HG03095 (cell line): Measurements from ENCODE around the gene PTPRF.

Experiments used
- ATAC-seq: cut with Tn5 transposase; IDR thresholded peaks from one replicate; pipeline ENCODE4 v1.9.1; 2021; ENCODE audit warnings: moderate library complexity; ENCODE audit not compliant: unreplicated experiment

Gene PTPRF

GRCh38 chr1:43602990-43603389 lies 72.3 kb downstream of the PTPRF start:
- ATAC-seq, result no peak

DNA sequence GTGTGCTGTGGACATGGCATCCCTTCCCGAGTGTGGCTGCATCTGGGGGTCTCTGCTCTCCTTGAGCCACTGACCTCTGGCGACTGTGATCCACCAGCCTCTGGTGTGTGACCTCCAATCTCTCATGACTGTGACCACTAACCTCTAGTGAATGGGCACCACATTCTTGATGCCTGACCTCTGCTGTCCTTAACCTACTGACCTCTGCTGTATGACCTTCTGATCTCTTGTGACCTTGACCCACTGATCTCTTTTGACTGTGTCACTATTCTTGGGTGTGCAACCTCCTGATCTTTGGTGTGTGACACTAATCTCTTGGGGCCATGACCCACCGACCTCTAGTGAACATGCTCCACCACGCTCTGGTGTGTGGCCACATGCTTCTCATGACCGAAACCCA lies 73.5 kb downstream of the PTPRF start:
- ATAC-seq, result no peak

DNA sequence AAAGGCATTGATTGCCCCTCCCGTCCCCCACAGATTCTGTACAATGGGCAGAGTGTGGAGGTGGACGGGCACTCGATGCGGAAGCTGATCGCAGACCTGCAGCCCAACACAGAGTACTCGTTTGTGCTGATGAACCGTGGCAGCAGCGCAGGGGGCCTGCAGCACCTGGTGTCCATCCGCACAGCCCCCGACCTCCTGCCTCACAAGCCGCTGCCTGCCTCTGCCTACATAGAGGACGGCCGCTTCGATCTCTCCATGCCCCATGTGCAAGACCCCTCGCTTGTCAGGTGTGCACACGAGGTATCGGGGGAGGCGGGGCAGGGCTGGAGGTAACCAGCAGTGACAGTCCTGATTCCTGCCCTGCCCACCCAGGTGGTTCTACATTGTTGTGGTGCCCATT lies 74.5 kb downstream of the PTPRF start:
- no peak for ATAC-seq

DNA sequence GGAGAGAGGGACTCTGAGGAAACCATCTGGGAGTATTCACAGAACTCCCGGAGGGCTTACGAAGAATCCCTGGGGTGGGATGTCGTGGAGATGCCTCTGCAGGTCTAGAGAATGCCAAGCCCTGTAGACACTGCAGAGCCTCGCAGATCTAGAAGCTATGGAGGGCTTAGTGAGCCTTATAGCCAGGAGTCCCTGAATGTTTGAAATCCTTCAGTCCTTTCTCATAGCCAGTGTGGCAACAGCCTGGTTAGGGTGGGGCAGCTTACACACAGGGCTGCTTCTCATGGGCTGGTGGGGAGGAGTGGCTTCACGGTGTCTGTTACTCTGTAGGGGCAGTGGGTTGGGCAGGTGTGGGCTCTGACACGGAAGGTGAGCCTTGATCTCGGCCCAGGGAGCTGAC lies 75.1 kb downstream of the PTPRF start:
- no peak for ATAC-seq

- no peak for ATAC-seq
Observed at GRCh38 chr1:43606624-43607023, 75.9 kb downstream of the PTPRF start.

DNA sequence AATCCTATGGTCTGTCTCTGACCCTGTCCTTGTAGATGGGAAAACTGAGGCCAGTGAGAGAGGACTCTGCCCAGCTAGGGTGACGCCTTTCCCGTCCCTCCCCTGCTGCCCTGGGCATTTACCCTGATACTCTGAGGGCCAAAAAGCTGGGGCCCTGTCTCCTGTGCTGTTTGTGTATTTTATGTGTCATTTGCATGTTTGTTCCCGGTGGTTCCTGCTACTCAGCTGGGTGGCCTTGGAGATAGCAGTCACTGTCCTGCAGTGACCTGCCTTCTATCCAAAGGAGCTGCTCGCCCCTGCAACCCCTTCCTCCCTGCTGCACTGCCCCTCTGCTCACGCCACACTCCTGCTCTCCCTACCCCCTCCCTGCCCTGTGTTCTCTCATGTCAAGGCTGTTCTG lies 78.1 kb downstream of the PTPRF start:
- no peak for ATAC-seq

GRCh38 chr1:43610339-43610738 lies 79.7 kb downstream of the PTPRF start:
- no peak for ATAC-seq

- ATAC-seq, result no peak
Observed at GRCh38 chr1:43611950-43612349, 81.3 kb downstream of the PTPRF start.

DNA sequence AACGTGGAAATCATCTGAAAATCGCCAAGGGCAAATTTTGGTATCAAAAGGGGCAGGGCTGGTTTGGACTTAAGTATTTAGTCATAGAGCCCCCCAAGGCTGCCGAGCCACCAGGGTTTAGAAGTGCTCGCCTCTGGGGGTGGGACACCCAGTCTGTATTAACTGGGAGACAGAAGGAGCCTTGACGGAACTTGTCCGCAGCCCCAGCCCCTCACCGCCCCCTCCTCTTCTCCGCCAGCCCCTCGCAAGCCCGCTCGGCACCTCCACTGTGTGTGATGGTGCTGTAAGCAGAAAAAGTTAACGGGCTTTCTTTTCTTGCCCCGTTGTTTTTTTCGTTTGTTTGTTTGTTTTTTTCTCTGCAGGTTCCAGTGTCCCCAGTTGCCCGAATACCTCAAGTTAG lies 81.7 kb downstream of the PTPRF start:
- no peak for ATAC-seq

GRCh38 chr1:43613075-43613942 lies 82.6 kb downstream of the PTPRF start:
- no peak for ATAC-seq

- no peak for ATAC-seq
Observed at GRCh38 chr1:43614211-43614610, 83.5 kb downstream of the PTPRF start.

DNA sequence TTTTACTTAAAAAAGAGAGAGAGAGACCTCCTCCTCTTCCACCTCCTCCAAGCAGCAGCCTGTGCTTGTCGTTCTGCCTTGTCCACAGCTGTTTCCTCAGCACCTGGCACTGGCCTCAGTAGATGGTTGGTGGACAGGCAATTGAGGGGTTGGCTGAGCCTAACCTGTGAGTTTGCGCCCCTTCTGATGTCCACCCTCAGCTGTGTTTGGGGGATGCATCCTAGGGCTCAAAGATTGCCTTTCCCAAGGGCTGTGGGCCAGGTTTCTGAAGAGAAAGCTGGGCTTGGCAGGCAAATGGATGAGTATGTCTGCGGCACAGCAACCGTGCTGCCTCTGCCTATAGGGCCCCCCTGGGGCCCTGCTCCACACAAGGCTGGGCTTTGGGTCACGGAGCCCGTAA lies 84.2 kb downstream of the PTPRF start:
- ATAC-seq, result no peak

- no peak for ATAC-seq
Observed at GRCh38 chr1:43616383-43616782, 85.7 kb downstream of the PTPRF start.

DNA sequence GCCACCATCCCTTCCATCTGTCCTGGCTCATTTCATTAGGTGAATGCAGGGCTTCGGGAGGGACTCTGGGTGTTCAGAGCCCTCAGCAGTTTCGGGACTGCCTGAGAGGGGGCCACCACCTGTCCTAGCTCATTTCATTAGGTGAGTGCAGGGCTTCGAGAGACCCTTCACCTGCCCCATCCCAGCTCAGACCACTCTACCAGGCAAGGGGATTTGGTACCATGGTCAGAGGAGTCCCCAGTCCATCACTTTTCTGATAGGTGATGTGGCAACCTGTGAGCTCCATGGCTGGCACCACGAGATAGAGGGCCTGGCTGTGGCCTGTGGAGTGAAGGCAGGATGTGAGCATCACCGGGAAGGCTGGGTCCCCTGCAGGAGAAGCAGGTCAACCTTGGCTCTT lies 86.3 kb downstream of the PTPRF start:
- ATAC-seq, result no peak

GRCh38 chr1:43617668-43618067 lies 87.0 kb downstream of the PTPRF start:
- no peak for ATAC-seq

DNA sequence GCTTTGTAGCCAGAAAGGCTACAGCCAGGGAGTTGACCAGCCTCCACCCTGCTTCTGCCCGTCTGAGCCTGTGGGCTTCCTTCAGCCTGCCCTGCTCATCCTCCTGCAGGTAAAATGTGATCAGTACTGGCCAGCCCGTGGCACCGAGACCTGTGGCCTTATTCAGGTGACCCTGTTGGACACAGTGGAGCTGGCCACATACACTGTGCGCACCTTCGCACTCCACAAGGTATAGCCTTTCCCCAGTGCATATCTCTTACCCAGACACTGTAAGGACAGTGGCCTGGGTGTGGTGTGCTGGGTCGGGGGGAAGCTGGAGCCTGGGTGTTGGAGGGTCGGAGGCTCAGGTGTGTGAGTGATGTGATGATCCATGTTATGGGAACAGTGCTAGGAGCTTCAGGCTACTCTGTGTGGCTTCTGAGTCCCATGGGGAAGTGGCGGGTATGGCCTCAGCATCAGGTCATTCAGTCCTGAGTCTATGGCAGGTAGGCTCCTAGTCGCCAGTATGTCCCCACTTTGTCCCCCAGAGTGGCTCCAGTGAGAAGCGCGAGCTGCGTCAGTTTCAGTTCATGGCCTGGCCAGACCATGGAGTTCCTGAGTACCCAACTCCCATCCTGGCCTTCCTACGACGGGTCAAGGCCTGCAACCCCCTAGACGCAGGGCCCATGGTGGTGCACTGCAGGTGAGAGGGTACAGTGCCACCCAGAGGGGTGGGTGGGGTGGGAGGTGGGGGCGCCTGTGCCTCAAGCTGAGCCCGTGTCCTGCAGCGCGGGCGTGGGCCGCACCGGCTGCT lies 88.0 kb downstream of the PTPRF start:
- ATAC-seq, result no peak

DNA sequence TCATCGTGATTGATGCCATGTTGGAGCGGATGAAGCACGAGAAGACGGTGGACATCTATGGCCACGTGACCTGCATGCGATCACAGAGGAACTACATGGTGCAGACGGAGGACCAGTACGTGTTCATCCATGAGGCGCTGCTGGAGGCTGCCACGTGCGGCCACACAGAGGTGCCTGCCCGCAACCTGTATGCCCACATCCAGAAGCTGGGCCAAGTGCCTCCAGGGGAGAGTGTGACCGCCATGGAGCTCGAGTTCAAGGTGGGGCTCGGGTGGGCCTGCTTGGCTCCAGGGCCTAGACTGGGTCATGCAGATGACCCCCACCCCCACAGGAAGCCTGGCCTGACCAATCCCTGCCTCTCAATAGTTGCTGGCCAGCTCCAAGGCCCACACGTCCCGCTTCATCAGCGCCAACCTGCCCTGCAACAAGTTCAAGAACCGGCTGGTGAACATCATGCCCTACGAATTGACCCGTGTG lies 88.7 kb downstream of the PTPRF start:
- no peak for ATAC-seq

DNA sequence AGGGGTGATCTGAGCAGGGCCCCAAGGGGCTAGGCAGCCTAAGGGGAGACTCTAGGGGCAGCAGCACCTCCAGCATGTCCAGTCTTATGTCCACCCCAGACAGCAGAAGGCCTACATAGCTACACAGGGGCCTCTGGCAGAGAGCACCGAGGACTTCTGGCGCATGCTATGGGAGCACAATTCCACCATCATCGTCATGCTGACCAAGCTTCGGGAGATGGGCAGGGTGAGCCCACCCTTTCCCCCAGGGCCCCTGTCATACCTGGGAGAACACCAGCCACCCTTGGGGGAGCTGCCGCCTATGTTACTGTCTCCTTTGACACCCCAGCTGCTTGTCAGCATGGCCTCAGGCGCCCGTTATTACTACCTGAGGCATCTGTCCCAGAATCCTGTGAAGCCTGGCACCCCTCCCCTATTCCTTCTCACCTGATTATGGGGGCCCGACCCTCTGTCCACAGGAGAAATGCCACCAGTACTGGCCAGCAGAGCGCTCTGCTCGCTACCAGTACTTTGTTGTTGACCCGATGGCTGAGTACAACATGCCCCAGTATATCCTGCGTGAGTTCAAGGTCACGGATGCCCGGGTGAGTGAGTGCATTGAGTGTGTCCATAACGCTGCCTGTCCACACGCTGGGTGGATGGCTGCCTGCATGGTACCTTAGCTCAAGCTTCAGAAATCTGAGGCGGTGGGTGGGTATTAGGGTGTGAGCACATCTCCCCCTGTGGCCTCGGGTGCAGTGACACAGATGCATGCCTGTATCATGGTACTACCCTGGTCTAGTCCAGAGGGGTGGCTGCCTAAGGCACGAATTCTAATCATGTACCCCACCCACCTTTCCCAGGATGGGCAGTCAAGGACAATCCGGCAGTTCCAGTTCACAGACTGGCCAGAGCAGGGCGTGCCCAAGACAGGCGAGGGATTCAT lies 89.6 kb downstream of the PTPRF start:
- no peak for ATAC-seq

DNA sequence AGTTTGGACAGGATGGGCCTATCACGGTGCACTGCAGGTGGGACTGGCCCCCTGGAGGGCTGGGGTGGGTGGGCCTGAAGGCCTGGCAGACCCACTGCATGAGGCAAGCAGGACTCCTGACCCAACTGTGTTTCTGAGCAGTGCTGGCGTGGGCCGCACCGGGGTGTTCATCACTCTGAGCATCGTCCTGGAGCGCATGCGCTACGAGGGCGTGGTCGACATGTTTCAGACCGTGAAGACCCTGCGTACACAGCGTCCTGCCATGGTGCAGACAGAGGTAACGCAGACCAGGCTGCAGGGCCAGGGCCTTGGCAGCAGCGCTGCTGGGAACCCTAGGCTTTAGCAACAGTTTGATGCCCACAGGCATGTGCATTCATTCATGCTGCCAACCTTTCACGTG lies 90.3 kb downstream of the PTPRF start:
- ATAC-seq, result no peak

DNA sequence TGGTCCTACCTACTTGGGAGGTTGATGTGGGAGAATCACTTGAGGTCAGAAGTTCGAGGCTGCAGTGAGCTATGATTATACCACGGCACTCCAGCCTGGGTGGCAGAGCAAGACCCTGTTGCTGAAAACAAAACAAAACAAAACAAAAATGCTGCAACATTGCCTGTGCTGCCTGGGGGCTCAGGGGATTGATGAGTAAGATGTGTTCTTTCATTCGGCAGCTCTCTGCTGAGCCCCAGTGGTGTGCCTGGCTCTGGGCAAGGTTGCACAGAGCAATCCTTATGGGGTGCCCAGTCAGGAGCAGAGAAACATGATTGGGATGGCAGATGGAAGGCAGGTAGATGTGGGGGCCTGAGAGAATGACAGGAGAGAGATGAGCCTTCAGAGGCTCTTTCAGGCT lies 90.7 kb downstream of the PTPRF start:
- no peak for ATAC-seq

DNA sequence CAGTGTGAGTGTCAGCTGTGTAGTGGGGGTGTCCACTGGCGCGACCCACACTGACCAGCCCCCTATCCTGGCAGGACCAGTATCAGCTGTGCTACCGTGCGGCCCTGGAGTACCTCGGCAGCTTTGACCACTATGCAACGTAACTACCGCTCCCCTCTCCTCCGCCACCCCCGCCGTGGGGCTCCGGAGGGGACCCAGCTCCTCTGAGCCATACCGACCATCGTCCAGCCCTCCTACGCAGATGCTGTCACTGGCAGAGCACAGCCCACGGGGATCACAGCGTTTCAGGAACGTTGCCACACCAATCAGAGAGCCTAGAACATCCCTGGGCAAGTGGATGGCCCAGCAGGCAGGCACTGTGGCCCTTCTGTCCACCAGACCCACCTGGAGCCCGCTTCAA lies 91.2 kb downstream of the PTPRF start:
- no peak for ATAC-seq
